VCaP (cell line): Measurements from ENCODE around the gene SPAG4.

Experiments used
- H3K27ac ChIP-seq: fragments of 450-650 bp; 2 replicates; pipeline ENCODE4 v1.5.1; 2017
- CTCF ChIP-seq: fragments of 450-650 bp; conservative IDR thresholded peaks from 2 replicates; pipeline ENCODE4 v1.5.1; 2017; ENCODE audit warnings: mild to moderate bottlenecking, moderate library complexity

The SPAG4 gene

DNA sequence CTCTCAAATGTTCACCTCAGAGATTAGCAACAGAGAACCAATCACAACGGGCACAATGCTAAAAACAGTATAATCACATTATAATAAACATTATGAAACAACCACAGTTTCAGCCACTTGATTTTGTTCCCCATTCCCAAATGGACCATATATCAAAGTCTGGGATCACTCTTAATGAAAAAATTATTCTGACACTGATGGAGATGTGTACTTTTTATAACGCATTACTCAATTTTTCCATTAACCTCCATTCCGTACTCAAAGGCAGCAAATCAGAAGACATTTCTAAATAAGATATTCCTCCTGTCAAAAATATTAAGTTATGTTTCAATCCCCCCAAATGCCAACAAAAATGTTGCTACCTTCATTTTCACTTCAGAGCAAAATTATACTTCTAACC lies 46.3 kb downstream of the SPAG4 start:
- no peak overlapping the region for H3K27ac ChIP-seq
- TF ChIP-seq CTCF = no peak

DNA sequence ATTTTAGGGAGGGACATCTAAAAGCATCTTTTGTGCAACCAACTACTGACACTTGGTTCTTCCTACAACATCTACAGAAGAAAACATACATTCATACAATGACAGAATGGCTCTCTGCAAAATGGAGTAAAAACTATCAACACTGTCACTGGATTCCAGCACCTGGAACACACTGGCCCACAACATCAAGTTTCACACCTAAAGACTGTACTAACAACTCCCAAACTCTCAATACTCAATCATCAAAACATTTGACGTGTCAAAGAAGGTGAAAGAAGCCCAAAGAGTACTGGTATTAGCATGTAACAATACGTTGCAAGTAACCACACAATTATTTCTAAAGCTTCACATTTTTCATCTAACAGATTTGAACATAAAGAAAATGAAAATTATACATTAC lies 46.9 kb downstream of the SPAG4 start:
- TF ChIP-seq CTCF = no peak
- H3K27ac ChIP-seq = no peak overlapping the region; the same call in 1 of the 2 replicates

DNA sequence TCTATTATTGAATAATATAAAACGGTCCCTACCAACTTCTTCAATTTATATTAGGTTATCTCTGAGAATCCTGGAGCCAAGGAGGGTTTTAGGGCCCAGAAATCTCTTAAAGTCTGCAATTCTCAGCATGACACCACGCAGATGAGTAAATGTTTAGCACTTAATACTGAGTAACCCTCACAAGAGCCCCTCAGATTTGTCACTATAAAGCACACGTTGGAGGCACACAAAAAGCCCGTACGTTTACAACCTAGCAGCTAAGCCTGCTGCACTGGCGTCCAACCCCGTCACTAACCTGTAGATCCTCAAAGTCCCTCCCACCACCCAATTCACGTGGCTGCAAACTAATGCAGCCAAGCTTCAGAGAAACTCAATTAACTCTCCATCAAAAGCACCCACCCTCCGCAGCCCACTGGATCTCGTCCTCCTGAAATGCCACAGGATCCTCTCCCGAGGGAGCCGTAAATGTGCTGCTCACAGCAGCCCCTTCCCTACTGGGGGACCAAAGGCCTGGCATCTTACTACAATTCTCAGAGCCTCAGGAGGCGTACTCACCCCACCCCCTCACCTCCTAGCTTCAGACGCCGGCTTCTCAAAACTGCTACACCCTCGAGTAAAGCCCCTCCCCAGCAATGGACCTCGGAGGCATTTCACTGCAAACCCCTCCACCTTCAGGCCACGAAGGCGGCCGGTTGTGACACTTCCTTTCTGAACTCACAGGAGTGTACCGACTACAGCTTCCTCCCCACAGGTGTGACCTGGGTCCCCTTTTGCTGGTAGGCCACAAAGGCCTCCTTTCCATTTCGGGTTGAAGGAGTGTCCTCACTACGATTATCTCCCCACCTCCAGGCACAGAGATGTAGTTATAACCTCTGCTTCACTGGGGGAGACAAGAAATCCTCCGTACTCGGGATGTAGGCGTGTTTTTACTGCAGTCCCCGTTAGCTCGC lies 48.2 kb downstream of the SPAG4 start:
- no peak for TF ChIP-seq CTCF
- peak overlapping the region; percentile 97 for H3K27ac ChIP-seq

DNA sequence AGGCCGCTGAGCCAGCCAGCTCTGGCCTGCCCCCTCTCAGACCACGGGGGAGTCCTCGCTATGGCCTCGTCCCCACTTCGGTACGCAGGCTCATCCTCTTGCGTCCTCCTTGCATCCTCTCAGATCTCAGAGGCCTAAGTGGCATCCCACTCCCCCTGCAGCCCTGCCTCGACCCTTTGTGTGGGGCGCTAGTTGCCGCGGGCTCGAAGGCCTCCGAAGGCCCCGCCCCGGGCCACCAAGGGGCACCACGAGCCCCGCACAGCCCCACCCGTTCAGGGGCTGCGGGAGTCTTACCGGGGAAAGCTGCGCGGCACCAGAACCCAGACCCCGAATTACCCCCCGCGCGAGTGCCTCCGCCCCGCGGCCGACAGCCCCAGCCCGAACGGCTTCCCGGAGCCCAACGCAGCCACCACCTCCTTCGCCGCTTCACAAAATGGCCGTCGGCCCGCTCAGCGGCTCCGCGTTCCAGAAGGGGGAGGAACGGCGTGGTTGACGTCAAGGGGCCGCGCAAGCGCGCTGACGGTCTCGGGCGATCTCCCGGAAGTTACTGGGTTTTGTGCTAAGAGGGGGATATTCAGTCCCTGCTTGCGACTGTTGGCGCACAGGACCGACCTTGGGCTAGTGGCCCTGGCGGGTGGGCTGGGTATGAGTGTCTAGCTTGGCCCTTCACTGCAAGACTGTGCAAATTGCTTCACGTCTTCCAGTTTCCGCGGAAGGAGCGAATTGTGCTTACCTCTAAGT lies 49.0 kb downstream of the SPAG4 start, which contains the start of the genes CPNE1 and RBM12:
Gene CPNE1, minus strand, starts transcription at position 435 of the 741 bp plus-strand sequence. CDS start 31,977 bp downstream, outside the sequence.
Gene RBM12, minus strand, starts transcription at position 435 of the 741 bp plus-strand sequence. CDS start 9,578 bp downstream, outside the sequence.
- peak within 1 kb of the TSS; percentile 97 for H3K27ac ChIP-seq
- TF ChIP-seq CTCF = no peak

GRCh38 chr20:35665949-35666288 lies 50.3 kb downstream of the SPAG4 start:
- no peak for TF ChIP-seq CTCF

DNA sequence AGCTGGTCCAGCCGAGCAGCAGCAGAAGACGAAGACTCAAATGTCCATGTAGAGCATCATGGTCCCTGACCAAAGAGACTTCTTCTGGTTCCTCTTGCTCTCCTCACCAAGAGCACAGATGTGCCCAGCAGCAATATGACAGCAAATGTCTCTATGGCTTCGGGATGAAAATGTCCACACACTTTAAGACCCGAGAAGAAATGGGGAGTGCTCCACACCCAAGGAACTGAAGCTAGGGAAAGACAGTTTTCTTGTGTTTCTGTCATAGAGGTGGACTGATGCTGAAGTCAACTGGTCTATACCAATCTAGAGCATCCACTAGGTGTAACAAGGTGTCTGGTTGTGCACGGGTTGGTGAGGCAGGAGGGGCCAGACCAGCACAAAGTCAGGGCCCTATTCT lies 53.6 kb downstream of the SPAG4 start:
- TF ChIP-seq CTCF = no peak
- no peak overlapping the region for H3K27ac ChIP-seq

More at GRCh38 chr20:35665949-35666288, 50.3 kb downstream of the SPAG4 start:
- H3K27ac ChIP-seq = peak overlapping the region; percentile 97

DNA sequence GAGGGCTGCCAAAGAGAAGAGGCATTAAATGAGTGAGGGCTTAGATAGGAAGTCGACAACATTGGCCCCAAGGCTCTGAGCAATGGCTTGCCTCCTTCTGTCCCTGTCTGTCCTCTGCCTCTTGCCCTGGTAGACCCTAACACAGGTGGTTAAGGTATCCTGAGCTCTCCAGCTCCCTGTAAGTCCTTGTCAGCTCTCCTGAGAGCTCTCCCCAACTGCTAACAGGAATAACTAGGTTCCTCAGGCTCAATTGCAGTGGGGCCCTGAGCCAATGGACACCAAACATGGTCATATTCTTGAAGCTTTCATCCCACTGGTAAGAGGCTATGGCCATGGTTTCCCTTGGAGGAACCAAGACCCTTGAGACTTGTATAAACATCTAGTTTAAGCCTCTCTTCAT lies 54.1 kb downstream of the SPAG4 start:
- no peak overlapping the region for H3K27ac ChIP-seq
- TF ChIP-seq CTCF = no peak
